Coronary artery (tissue), 2 donors: Measurements from ENCODE around the gene STK32C.

Experiments used
- DNase-seq: peaks from one replicate; pipeline ENCODE4 v3.0.0-alpha.2; 2017; ENCODE audit warnings: low spot score
- H3K27ac ChIP-seq, 2 donors: fragments of 200-600 bp; sonication (generic); one replicate each; pipeline ENCODE4 v1.5.1; 2016 to 2019
- H3K4me3 ChIP-seq: fragments of 200-600 bp; sonication (generic); 2 replicates; pipeline ENCODE4 v1.5.1; 2016; ENCODE audit warnings: mild to moderate bottlenecking, moderate library complexity
- CTCF ChIP-seq: fragments of 200-600 bp; sonication (generic); IDR thresholded peaks from one replicate; pipeline ENCODE4 v1.5.1; 2019; ENCODE audit warnings: antibody characterized with exemption

STK32C gene

GRCh38 chr10:132206806-132207535 is 100.8 kb downstream of the STK32C start:
- Histone ChIP-seq H3K4me3 (no peak overlapping the region), H3K27ac (no peak overlapping the region)
- TF ChIP-seq CTCF, result no peak
- no peak for DNase-seq

- TF ChIP-seq CTCF, result no peak
- Histone ChIP-seq H3K27ac (no peak overlapping the region), H3K4me3 (no peak overlapping the region)
- DNase-seq, result no peak
These were observed 101.4 kb downstream of the STK32C start for GRCh38 chr10:132206377-132206745.

- no peak for DNase-seq
These were observed 101.9 kb downstream of the STK32C start for GRCh38 chr10:132205650-132206376.

GRCh38 chr10:132204781-132205473 is 102.8 kb downstream of the STK32C start:
- no peak overlapping the region for H3K27ac ChIP-seq
- no peak overlapping the region for H3K4me3 ChIP-seq
- no peak for TF ChIP-seq CTCF
- no peak for DNase-seq

More at GRCh38 chr10:132205650-132206376, 101.9 kb downstream of the STK32C start:
- Histone ChIP-seq H3K4me3 (no peak overlapping the region), H3K27ac (no peak overlapping the region)
- no peak for TF ChIP-seq CTCF

- H3K4me3 ChIP-seq, result no peak overlapping the region
- H3K27ac ChIP-seq, result no peak overlapping the region
- no peak for DNase-seq
- TF ChIP-seq CTCF, result no peak
These were observed 103.5 kb downstream of the STK32C start for GRCh38 chr10:132204078-132204780.

GRCh38 chr10:132203256-132204077 is 104.3 kb downstream of the STK32C start:
- no peak overlapping the region for H3K4me3 ChIP-seq
- no peak overlapping the region for H3K27ac ChIP-seq
- TF ChIP-seq CTCF, result no peak
- no peak for DNase-seq
